22Rv1 (cell line): ENCODE results near the gene ACAD10.

Experiments
- ZFX ChIP-seq: fragments of 450-650 bp; IDR thresholded peaks from 2 replicates; pipeline ENCODE4 v1.6.1; 2017; ENCODE audit warnings: antibody characterized with exemption, borderline replicate concordance
- TF ChIP-seq, protein P1 (sequence below): fragments of 450-650 bp; IDR thresholded peaks from 2 replicates; pipeline ENCODE4 v1.5.1; 2017; ENCODE audit warnings: mild to moderate bottlenecking

- TF ChIP-seq, protein P1, sequence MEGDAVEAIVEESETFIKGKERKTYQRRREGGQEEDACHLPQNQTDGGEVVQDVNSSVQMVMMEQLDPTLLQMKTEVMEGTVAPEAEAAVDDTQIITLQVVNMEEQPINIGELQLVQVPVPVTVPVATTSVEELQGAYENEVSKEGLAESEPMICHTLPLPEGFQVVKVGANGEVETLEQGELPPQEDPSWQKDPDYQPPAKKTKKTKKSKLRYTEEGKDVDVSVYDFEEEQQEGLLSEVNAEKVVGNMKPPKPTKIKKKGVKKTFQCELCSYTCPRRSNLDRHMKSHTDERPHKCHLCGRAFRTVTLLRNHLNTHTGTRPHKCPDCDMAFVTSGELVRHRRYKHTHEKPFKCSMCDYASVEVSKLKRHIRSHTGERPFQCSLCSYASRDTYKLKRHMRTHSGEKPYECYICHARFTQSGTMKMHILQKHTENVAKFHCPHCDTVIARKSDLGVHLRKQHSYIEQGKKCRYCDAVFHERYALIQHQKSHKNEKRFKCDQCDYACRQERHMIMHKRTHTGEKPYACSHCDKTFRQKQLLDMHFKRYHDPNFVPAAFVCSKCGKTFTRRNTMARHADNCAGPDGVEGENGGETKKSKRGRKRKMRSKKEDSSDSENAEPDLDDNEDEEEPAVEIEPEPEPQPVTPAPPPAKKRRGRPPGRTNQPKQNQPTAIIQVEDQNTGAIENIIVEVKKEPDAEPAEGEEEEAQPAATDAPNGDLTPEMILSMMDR = no peak
- no peak for TF ChIP-seq ZFX
These were observed 59.4 kb downstream of the ACAD10 start for GRCh38 chr12:111745211-111745610.
